WI38 (cell line): ENCODE data around the gene NRCAM.

Experiments used
- H3K4me3 ChIP-seq: 2 replicates; pipeline ENCODE4 v1.5.1; 2011; ENCODE audit warnings: low read depth, mild to moderate bottlenecking, control low read depth, low read length
- TF ChIP-seq, protein P1 (sequence below): IDR thresholded peaks from 2 replicates; pipeline ENCODE4 v1.5.1; 2012; ENCODE audit warnings: low read depth, mild to moderate bottlenecking, control low read depth, low read length

The NRCAM gene

DNA sequence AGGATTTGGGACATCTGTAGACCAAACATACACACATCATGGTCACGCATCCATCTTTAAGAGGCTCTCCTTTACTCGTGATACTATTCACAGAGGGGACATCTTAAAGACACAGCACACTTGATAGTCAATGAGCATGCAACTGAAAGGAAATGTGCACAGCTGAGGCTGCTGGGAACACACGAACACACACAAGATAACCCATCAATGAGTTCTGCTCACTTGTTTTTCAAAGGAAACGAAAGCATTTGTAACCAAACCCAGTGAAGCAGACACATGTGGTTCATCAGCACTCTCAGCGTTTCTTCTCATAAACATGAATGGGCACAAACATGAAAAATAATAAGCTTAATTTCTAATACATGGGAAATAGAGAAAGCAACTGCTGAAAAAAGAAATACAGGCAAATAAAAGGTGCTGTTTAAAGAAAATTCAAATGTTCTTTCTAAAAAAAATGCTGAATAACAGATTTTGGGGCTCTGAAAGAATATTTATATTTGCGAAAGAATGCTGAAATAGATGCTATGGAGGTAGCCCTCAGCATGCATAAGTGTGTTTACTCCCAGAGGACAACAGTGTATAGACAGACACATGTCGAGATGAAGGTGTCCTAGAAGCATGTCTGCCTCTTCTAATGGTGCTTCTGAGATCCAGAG lies 266.4 kb downstream of the NRCAM start:
- TF ChIP-seq, protein P1, sequence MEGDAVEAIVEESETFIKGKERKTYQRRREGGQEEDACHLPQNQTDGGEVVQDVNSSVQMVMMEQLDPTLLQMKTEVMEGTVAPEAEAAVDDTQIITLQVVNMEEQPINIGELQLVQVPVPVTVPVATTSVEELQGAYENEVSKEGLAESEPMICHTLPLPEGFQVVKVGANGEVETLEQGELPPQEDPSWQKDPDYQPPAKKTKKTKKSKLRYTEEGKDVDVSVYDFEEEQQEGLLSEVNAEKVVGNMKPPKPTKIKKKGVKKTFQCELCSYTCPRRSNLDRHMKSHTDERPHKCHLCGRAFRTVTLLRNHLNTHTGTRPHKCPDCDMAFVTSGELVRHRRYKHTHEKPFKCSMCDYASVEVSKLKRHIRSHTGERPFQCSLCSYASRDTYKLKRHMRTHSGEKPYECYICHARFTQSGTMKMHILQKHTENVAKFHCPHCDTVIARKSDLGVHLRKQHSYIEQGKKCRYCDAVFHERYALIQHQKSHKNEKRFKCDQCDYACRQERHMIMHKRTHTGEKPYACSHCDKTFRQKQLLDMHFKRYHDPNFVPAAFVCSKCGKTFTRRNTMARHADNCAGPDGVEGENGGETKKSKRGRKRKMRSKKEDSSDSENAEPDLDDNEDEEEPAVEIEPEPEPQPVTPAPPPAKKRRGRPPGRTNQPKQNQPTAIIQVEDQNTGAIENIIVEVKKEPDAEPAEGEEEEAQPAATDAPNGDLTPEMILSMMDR = no peak
- no peak overlapping the region for H3K4me3 ChIP-seq

DNA sequence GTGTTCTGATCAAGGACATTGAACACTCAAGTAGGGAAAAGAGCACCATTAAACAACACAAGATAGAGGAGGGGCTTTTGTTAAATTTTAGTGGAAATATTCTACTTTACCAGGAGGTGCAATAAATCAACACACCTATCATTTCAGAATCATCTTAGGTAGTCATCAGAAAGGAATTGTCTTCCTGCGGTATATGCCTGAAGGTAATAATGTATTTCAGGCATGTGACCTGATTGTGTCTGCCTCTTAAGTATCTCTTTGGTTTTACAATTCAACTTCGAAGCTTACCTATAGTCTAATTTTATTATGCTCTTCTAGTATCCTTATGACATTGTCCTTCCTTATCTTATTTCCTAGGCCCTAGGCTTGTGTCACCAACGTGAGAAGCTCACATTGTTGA lies 267.5 kb downstream of the NRCAM start:
- TF ChIP-seq, protein P1 = no peak
- H3K4me3 ChIP-seq = no peak overlapping the region

DNA sequence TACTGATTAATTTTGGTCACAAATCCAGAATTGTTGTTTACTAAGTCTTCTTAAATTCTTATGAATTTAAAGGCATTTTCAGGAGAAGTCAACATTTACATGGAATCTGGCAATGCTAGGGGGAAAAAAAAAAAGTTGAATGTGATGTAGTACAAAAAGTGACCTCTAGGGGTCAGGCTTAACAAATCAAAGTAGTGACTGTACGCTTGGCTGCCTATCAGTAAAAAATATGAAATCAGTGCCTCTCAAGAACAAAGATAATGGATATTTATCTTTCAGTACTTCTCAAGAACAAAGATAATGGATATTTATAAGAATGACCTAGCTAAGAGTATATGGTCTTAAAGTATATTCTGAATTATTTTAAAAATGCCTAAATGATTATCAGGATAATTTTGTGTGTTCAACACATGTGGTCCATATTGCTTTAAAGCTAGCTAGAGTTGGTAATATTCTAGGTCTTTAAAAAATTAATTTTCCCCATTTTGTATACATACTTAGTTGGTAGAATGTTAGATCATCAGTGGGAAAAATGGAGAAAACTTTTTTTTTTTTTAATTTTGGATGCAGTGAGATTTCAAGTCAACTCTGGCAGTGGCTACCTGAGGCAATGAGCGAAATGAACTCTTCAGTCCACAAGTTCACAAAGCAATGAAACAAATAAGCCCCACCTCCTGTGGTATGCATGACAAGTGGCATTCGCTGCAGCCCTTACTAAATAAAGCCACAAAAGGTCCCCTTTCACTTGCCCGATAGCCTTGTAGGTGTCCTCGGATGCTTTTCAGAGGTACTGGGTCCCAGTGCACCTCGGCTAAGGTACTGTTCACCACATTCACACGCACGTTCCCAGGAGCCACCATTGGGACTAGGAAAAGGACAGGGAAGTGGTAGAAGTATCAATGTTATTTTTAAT lies 274.9 kb downstream of the NRCAM start:
- TF ChIP-seq, protein P1 = peak; percentile 42; the same call in 1 of the 2 replicates

DNA sequence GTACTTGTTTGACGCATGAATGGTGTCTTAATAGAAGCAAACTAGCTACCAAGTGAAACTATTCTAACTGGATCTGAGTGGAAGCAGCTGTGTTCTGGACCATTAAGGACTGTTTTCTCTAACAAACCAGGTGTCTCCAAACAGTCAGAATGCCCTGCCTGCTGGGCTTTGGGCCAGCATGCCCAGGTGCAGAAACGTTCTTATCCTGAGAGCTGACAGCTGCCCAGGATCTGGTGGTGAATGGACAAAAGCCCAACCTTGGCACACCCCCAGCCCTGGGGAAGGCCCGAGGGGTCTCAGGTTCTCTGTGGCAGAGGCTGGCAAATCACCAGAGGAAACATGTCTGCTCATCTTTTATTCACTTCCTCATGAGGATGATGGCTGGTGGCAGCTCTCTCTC lies 277.8 kb downstream of the NRCAM start:
- no peak overlapping the region for H3K4me3 ChIP-seq
- TF ChIP-seq, protein P1 = no peak

More for the DNA sequence above, 274.9 kb downstream of the NRCAM start:
- H3K4me3 ChIP-seq = no peak overlapping the region

DNA sequence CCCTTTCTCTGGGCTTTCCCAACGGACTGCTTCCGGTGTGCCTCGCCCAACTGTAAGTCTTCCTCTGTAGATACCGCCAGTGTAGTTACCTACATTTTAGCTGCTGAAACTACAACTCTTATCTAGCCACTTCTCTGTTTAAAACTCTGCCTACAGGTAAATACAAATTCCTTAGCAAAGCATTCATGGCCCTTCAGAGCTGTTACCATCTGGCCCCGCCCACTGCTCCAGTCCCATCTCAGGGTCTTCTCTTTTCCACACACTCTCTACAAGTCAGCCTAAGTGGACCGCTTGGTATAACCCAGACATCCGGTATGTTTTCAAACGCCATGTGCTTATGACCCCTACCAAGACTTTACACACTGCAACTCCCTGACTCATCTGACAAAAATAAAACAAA lies 285.1 kb downstream of the NRCAM start:
- TF ChIP-seq, protein P1 = no peak
- H3K4me3 ChIP-seq = no peak overlapping the region

DNA sequence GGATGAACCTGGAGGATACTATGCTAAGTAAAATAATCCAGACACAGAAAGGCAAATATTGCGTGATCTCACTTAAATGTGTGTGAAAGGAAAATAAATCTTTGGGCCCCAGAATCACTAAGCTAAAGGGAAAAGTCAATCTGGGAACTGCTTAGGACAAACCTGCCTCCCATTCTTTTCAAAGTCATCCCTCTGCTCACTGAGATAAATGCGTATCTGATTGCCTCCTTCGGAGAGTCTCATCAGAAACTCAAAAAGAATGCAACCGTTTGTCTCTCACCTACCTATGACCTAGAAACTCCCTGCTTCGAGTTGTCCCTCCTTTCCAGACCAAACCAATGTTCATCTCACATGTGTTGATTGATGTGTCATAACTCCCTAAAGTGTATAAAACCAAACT lies 286.0 kb downstream of the NRCAM start:
- TF ChIP-seq, protein P1 = no peak

DNA sequence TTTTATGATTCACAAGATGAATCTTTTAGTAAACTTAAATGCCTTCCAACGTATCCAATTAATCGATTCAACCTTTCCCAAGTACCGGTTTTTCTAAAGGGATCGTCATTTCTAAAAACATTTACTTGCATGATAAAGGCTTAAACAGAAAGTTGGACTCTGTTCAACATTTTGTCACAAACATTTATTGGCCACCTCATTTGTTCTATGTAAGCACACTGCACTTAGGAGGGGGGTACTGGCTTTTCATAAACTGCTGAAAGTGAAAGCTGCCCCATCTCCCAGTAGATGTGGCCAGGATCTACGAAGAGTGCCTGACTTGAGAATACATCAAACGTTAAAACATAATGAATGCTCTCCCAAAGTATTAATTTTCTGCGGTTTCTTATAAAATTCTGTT lies 288.8 kb downstream of the NRCAM start:
- TF ChIP-seq, protein P1 = no peak
- peak overlapping the region; percentile 51 for H3K4me3 ChIP-seq

More for the DNA sequence above, 286.0 kb downstream of the NRCAM start:
- H3K4me3 ChIP-seq = no peak overlapping the region
